ENCODE results near the gene RNPS1.

DNA sequence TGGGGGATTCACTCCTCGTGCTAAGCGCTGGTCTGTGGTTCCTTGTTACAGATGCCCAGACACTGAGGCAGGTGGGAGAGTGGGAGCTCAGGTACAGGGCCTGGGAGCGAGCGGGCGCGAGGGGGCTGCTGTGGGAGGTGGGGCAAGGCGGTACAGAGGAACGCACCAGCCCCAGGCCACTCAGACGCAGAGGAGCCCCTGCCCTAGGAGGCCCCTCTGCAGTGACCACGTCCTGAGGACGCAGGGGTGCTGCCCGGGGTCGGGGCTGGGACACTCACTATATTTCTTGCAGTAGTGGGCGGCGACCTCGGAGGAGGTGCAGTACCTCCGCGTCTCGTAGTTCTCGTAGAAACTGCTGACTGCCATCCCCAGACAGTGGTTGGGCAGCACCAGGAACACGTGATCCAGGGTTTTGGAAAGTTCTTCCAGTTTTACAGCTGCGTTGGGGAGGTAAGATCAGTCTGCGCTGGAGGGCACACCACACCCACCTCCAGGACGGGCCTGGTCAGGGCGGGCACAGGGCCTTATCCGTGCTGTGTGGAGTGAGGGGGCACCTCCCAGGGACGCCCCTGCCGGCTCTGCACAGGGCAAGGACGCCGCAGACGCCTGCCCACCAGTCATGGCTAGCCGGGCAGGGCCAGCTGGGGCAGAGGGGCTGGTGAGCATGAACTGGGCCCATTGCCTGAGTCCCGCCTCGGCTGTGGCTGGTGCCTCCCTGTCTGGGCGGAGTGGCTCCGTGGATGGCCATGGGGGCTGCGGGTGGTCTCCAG is 16.3 kb upstream of the RNPS1 start:
- TF ChIP-seq, protein P1, sequence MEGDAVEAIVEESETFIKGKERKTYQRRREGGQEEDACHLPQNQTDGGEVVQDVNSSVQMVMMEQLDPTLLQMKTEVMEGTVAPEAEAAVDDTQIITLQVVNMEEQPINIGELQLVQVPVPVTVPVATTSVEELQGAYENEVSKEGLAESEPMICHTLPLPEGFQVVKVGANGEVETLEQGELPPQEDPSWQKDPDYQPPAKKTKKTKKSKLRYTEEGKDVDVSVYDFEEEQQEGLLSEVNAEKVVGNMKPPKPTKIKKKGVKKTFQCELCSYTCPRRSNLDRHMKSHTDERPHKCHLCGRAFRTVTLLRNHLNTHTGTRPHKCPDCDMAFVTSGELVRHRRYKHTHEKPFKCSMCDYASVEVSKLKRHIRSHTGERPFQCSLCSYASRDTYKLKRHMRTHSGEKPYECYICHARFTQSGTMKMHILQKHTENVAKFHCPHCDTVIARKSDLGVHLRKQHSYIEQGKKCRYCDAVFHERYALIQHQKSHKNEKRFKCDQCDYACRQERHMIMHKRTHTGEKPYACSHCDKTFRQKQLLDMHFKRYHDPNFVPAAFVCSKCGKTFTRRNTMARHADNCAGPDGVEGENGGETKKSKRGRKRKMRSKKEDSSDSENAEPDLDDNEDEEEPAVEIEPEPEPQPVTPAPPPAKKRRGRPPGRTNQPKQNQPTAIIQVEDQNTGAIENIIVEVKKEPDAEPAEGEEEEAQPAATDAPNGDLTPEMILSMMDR (IDR thresholded peaks at IDR 0.05): no peak
- no peak for TF ChIP-seq EZH2 (IDR thresholded peaks at IDR 0.05; ENCODE audit: borderline replicate concordance, insufficient read depth, low read depth, low read length, poor library complexity, severe bottlenecking)

Data from B cell (primary cell).